Fibroblast of lung (primary cell): ENCODE data around the gene NOSTRIN. TPM values are rescaled to one million over a fixed set of nuclear protein-coding genes. Genes with fewer than 3 reads are reported as not detected.

Experiments used
- DNase-seq, 2 donors: peaks; one replicate each; pipeline versions ENCODE4 v3.0.0 to v3.0.0-alpha.2; 2010; ENCODE audit warnings: low read depth in 2 of 2
- H2AFZ ChIP-seq: 2 replicates; pipeline ENCODE4 v1.5.1; 2012; ENCODE audit warnings: low read length, control low read depth, inconsistent platforms
- H3K27ac ChIP-seq: 2 replicates; pipeline ENCODE4 v1.5.1; 2011; ENCODE audit warnings: low read length, control low read depth; ENCODE audit not compliant: insufficient read depth
- H3K27me3 ChIP-seq: 2 replicates; pipeline ENCODE4 v1.5.1; 2011; ENCODE audit warnings: mild to moderate bottlenecking, low read length; ENCODE audit not compliant: control insufficient read depth, insufficient read depth
- H3K36me3 ChIP-seq: 2 replicates; pipeline ENCODE4 v1.5.1; 2011; ENCODE audit warnings: low read length; ENCODE audit not compliant: control insufficient read depth, insufficient read depth
- H3K4me1 ChIP-seq: 2 replicates; pipeline ENCODE4 v1.5.1; 2011; ENCODE audit warnings: low read length; ENCODE audit not compliant: control insufficient read depth, insufficient read depth; ENCODE audit errors: extremely low read depth
- H3K4me2 ChIP-seq: 2 replicates; pipeline ENCODE4 v1.5.1; 2011; ENCODE audit warnings: low read length, control low read depth; ENCODE audit not compliant: insufficient read depth; ENCODE audit errors: extremely low read depth
- H3K4me3 ChIP-seq, 4 experiments: fragments of 200-600 bp in 1 of 4; sonication (generic) in 1 of 4; replicated peaks in 1 of 4; 2 replicates each; pipeline ENCODE4 v1.5.1; 2011 to 2016; ENCODE audit warnings: low read length in 4 of 4, low read depth in 3 of 4, mild to moderate bottlenecking in 3 of 4, control low read depth in 2 of 4, inconsistent platforms in 1 of 4, mixed read lengths in 1 of 4; ENCODE audit not compliant: insufficient read depth in 1 of 4; ENCODE audit errors: control extremely low read depth in 1 of 4
- H3K79me2 ChIP-seq: 2 replicates; pipeline ENCODE4 v1.5.1; 2012; ENCODE audit warnings: mild to moderate bottlenecking, low read length, inconsistent platforms; ENCODE audit not compliant: control insufficient read depth, insufficient read depth
- H3K9ac ChIP-seq: 2 replicates; pipeline ENCODE4 v1.5.1; 2011; ENCODE audit warnings: mild to moderate bottlenecking, low read length, control low read depth; ENCODE audit not compliant: insufficient read depth
- H3K9me3 ChIP-seq: 2 replicates; pipeline ENCODE4 v1.5.1; 2012; ENCODE audit warnings: low read depth, low read length; ENCODE audit not compliant: control insufficient read depth, insufficient read depth
- H4K20me1 ChIP-seq: 2 replicates; pipeline ENCODE4 v1.5.1; 2011; ENCODE audit warnings: low read length; ENCODE audit not compliant: control insufficient read depth, insufficient read depth; ENCODE audit errors: extremely low read depth
- EZH2 ChIP-seq: IDR thresholded peaks from 2 replicates; pipeline ENCODE4 v1.5.1; 2012; ENCODE audit warnings: low read length, control low read depth, mild to moderate bottlenecking; ENCODE audit errors: missing control alignments
- polyA plus RNA-seq, 2 donors: library from polyadenylated mRNA; depleted of rRNA in 1 of 2; stranded (reverse) in 1 of 2; unstranded in 1 of 2; fragments of >200 nt; gene quantifications; 2 replicates each; pipeline ENCODE4 v1.2.1, GENCODE V29; 2011 to 2012; ENCODE audit warnings: missing spikeins in 1 of 2
- total RNA-seq: library from RNA; depleted of rRNA; stranded (reverse); fragments of >200 nt; gene quantifications from 2 replicates; pipeline ENCODE4 v1.2.1, GENCODE V29; 2014
- TF ChIP-seq, protein P1 (sequence below), 2 donors: IDR thresholded peaks in 1 of 2; conservative IDR thresholded peaks in 1 of 2; 1 replicate in 1 of 2; 2 replicates in 1 of 2; pipeline ENCODE4 v1.5.1; 2011 to 2012; ENCODE audit warnings: low read length in 2 of 2, control low read depth in 1 of 2, inconsistent platforms in 1 of 2, low read depth in 1 of 2, mild to moderate bottlenecking in 1 of 2

The NOSTRIN gene
- total and polyA plus RNA-seq, 2 donors (not counting 1 experiment from before 2014, with no cell fraction given) = 0.50 to 1.3 TPM

- H3K4me3 ChIP-seq = no peak overlapping the region
- no peak overlapping the region for H2AFZ ChIP-seq
- no peaks in the 10 kb centered on the region for H3K79me2 ChIP-seq
- H3K9ac ChIP-seq = no peak overlapping the region
- TF ChIP-seq EZH2 = no peak
- TF ChIP-seq, protein P1, sequence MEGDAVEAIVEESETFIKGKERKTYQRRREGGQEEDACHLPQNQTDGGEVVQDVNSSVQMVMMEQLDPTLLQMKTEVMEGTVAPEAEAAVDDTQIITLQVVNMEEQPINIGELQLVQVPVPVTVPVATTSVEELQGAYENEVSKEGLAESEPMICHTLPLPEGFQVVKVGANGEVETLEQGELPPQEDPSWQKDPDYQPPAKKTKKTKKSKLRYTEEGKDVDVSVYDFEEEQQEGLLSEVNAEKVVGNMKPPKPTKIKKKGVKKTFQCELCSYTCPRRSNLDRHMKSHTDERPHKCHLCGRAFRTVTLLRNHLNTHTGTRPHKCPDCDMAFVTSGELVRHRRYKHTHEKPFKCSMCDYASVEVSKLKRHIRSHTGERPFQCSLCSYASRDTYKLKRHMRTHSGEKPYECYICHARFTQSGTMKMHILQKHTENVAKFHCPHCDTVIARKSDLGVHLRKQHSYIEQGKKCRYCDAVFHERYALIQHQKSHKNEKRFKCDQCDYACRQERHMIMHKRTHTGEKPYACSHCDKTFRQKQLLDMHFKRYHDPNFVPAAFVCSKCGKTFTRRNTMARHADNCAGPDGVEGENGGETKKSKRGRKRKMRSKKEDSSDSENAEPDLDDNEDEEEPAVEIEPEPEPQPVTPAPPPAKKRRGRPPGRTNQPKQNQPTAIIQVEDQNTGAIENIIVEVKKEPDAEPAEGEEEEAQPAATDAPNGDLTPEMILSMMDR (conservative IDR thresholded peaks at IDR 0.05 in 1 of 2, IDR thresholded peaks at IDR 0.05 in 1 of 2; ENCODE audit: low read depth in 1 of 2, low read length in 2 of 2) = no peak
- no peak for DNase-seq
- H3K4me1 ChIP-seq = no peaks in the 10 kb centered on the region
- H3K9me3 ChIP-seq = no peaks in the 10 kb centered on the region
- H3K27me3 ChIP-seq = no peaks in the 10 kb centered on the region
- no peak overlapping the region for H3K27ac ChIP-seq
- no peaks in the 10 kb centered on the region for H4K20me1 ChIP-seq
- H3K4me2 ChIP-seq = no peak overlapping the region
- no peaks in the 10 kb centered on the region for H3K36me3 ChIP-seq
Measured at GRCh38 chr2:168782271-168782670, 20.2 kb upstream of the NOSTRIN start.

- peak in 1 of 2 donors; percentile 21 for DNase-seq
- no peaks in the 10 kb centered on the region for H3K27me3 ChIP-seq
- no peaks in the 10 kb centered on the region for H3K4me1 ChIP-seq
Measured at GRCh38 chr2:168784993-168785392, 17.4 kb upstream of the NOSTRIN start.

DNA sequence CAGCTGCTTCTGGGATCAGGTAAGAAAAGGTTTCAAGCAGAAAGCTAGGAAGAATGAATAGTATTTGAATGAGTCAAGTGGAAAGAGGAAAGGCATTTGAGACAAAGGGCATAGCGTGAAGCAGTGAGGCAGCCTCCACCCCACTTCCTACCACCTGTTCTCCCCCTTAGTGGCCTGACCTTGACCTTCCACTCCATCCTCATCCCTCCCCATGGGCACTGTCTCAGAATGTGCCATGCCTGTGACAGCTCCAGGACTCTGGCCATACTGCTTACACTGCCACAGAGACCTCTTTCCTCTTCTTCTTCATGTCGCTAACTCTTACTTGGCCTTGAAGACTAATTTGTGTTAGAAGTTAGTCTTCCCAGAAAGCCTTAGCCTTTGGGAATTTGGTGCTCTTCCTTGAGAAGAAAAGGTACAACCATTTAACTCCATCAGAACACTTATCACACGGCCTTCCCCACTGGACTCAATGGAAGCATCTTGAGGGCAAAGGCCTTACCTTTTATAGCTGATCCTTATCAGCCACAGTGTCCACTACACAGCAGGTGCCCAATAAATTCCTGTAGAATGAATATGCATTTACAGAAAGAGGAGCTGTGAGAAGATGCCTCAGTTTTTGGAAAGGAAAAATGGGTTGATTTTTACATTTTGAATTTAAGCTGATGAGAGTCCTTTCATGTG lies 15.2 kb upstream of the NOSTRIN start:
- no peak for TF ChIP-seq EZH2
- TF ChIP-seq, protein P1 (conservative IDR thresholded peaks at IDR 0.05 in 1 of 2, IDR thresholded peaks at IDR 0.05 in 1 of 2; ENCODE audit: low read depth in 1 of 2, low read length in 2 of 2) = no peak
- Histone ChIP-seq H2AFZ (no peak overlapping the region), H3K4me1 (no peaks in the 10 kb centered on the region), H3K4me3 (no peak overlapping the region), H3K9me3 (no peaks in the 10 kb centered on the region), H3K79me2 (no peaks in the 10 kb centered on the region), H4K20me1 (no peaks in the 10 kb centered on the region), H3K27me3 (no peaks in the 10 kb centered on the region), H3K4me2 (no peak overlapping the region), H3K36me3 (no peaks in the 10 kb centered on the region), H3K9ac (no peak overlapping the region), H3K27ac (no peak overlapping the region)
- DNase-seq = no peak

More at GRCh38 chr2:168784993-168785392, 17.4 kb upstream of the NOSTRIN start:
- no peak overlapping the region for H3K9ac ChIP-seq
- H3K4me2 ChIP-seq = no peak overlapping the region
- H3K4me3 ChIP-seq = no peak overlapping the region
- no peaks in the 10 kb centered on the region for H4K20me1 ChIP-seq
- TF ChIP-seq, protein P1 (conservative IDR thresholded peaks at IDR 0.05 in 1 of 2, IDR thresholded peaks at IDR 0.05 in 1 of 2; ENCODE audit: low read depth in 1 of 2, low read length in 2 of 2) = no peak
- no peak for TF ChIP-seq EZH2
- H3K79me2 ChIP-seq = no peaks in the 10 kb centered on the region
- no peak overlapping the region for H2AFZ ChIP-seq
- H3K9me3 ChIP-seq = no peaks in the 10 kb centered on the region
- no peak overlapping the region for H3K27ac ChIP-seq
- H3K36me3 ChIP-seq = no peaks in the 10 kb centered on the region
